Testis (tissue), 5 donors: Measurements from ENCODE around the gene PTRHD1. TPM values are rescaled to one million over a fixed set of nuclear protein-coding genes. Genes with fewer than 3 reads are reported as not detected.

Experiments used
- DNase-seq: peaks from one replicate; pipeline ENCODE4 v3.0.0-alpha.2; 2019
- H3K27ac ChIP-seq, 2 donors: fragments of 200-600 bp; sonication (generic); one replicate each; pipeline ENCODE4 v1.5.1; 2019
- H3K27me3 ChIP-seq: fragments of 200-600 bp; sonication (generic); one replicate; pipeline ENCODE4 v1.5.1; 2019
- H3K36me3 ChIP-seq: fragments of 200-600 bp; sonication (generic); one replicate; pipeline ENCODE4 v1.5.1; 2017; ENCODE audit warnings: low read depth; ENCODE audit errors: missing control alignments
- H3K4me1 ChIP-seq: fragments of 200-600 bp; sonication (generic); one replicate; pipeline ENCODE4 v1.5.1; 2019
- H3K4me3 ChIP-seq, 2 donors: fragments of 200-600 bp; sonication (generic); one replicate each; pipeline ENCODE4 v1.5.1; 2017 to 2019
- H3K9me3 ChIP-seq: fragments of 200-600 bp; sonication (generic); one replicate; pipeline ENCODE4 v1.5.1; 2017
- POLR2A ChIP-seq: fragments of 450-650 bp; IDR thresholded peaks from one replicate; pipeline ENCODE4 v1.6.1; 2017; ENCODE audit warnings: antibody characterized with exemption, mild to moderate bottlenecking, moderate library complexity
- WGBS, 2 donors: methylation state at CpG; one replicate each; pipeline ENCODE4 v1.1.5; 2018; 5-methylcytosine and 5-hydroxymethylcytosine counted together
- intact Hi-C: fragments of 100-400 bp; cut with DNase I; formaldehyde crosslinking; loops from one replicate; pipeline ENCODE4 v1.15.1; 2023; ENCODE audit warnings: low total_unique reads
- long read RNA-seq, 2 donors: transcript quantifications; one replicate each; lab custom pipeline, GENCODE V29; 2026
- polyA plus RNA-seq: library from polyadenylated mRNA; stranded (reverse); fragments of 350-450 nt; fragmentation: Illumina TruSeq; extraction: RNeasy Lipid Tissue Mini Kit (QIAGEN cat#74804); gene quantifications from one replicate; pipeline ENCODE4 v1.2.3, GENCODE V29; 2014; ENCODE audit warnings: low read depth, low replicate concordance; ENCODE audit not compliant: insufficient read depth
- total RNA-seq, 2 donors: library from RNA; depleted of rRNA; stranded (reverse); fragments of >200 nt; gene quantifications; one replicate each; pipeline ENCODE4 v1.2.3, GENCODE V29; 2016
- TF ChIP-seq, protein P1 (sequence below), 3 experiments: fragments of 450-650 bp in 2 of 3; fragments of 200-600 bp in 1 of 3; sonication (generic) in 1 of 3; IDR thresholded peaks; one replicate each; pipeline ENCODE4 v1.5.1; 2016 to 2019; ENCODE audit warnings: antibody characterized with exemption in 3 of 3, mild to moderate bottlenecking in 2 of 3, moderate library complexity in 1 of 3

PTRHD1 gene, protein sequence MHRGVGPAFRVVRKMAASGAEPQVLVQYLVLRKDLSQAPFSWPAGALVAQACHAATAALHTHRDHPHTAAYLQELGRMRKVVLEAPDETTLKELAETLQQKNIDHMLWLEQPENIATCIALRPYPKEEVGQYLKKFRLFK
- total RNA-seq (10 to 100 TPM; 60.4 to 61.3 TPM), polyA plus RNA-seq (122 TPM)
- long read RNA-seq, donor 1, transcript PTRHD1-201 (2 exons, 1,105 nt), result major isoform, 81 of 88 reads
- long read RNA-seq, donor 1, partial matches to known transcripts, result 6 of 88 reads
- long read RNA-seq, donor 1, other reads (novel, unspliced or antisense), result 0 of 88 reads
- long read RNA-seq, donor 2, transcript PTRHD1-201 (2 exons, 1,105 nt), result major isoform, 59 of 65 reads
- long read RNA-seq, donor 2, partial matches to known transcripts, result 6 of 65 reads
- long read RNA-seq, donor 2, other reads (novel, unspliced or antisense), result 0 of 65 reads

DNA sequence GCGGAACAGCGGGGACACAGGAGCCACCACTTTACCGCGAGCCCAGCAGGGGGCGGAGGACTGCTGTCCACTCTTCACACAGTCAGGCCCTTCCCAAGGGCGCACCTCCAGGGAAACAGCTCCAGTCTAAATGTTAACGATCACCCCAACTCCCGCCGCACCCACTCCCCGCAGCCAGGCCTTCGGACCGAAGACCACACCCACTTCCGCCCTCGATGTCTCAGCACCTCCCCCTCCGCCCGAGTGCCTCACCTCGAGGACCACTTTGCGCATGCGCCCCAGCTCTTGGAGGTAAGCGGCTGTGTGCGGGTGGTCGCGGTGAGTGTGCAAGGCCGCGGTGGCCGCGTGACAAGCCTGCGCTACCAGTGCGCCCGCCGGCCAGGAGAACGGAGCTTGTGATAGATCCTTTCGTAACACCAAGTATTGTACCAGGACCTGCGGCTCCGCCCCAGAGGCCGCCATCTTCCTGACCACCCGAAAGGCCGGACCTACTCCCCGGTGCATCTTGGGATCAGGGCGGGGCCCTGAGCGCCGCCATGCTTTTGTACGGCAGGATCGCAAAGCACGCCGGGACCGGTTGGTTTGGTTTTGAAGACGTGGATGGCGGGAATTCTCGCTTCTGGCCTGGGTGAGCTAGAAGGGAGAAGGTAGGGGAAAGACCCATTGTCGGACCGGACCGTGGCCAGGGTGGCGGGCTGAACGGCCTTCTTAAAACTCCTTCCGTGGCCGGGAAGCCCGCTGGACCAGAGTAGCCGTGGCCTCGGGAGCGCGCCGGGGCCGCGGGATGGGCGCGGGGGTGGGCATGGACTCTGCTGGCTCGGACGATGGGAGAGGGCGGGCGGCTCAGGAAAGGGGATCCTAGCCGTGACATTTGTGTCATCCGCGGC is at the start of gene PTRHD1, which contains the start of gene CENPO:
Gene PTRHD1 (minus strand): TSS at position 518 of the 887 bp plus-strand sequence. CDS start 14 bp downstream, at position 504.
Gene CENPO (plus strand): TSS at position 552 of the 887 bp plus-strand sequence. CDS start 495 bp downstream, outside the sequence.
- Histone ChIP-seq H3K27ac (peak within 1 kb of the TSS; percentile 96 to 98), H3K4me3 (peak within 1 kb of the TSS; percentile 72 to 78), H3K4me1 (peaks cover 5% of the 10 kb centered on the region), H3K27me3 (no peaks in the 10 kb centered on the region), H3K36me3 (no peaks in the 10 kb centered on the region), H3K9me3 (no peaks in the 10 kb centered on the region)
- 0 to 1% methylated on average over 20 to 74 of the region's 74 CpGs for WGBS, 2 donors
- peak; percentile 99 for DNase-seq
- intact Hi-C loops, result no loop called here
- TF ChIP-seq, protein P1, sequence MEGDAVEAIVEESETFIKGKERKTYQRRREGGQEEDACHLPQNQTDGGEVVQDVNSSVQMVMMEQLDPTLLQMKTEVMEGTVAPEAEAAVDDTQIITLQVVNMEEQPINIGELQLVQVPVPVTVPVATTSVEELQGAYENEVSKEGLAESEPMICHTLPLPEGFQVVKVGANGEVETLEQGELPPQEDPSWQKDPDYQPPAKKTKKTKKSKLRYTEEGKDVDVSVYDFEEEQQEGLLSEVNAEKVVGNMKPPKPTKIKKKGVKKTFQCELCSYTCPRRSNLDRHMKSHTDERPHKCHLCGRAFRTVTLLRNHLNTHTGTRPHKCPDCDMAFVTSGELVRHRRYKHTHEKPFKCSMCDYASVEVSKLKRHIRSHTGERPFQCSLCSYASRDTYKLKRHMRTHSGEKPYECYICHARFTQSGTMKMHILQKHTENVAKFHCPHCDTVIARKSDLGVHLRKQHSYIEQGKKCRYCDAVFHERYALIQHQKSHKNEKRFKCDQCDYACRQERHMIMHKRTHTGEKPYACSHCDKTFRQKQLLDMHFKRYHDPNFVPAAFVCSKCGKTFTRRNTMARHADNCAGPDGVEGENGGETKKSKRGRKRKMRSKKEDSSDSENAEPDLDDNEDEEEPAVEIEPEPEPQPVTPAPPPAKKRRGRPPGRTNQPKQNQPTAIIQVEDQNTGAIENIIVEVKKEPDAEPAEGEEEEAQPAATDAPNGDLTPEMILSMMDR (IDR thresholded peaks at IDR 0.05), result peak; percentile 49 to 71 (median 55)
- peak; percentile 5 for TF ChIP-seq POLR2A

DNA sequence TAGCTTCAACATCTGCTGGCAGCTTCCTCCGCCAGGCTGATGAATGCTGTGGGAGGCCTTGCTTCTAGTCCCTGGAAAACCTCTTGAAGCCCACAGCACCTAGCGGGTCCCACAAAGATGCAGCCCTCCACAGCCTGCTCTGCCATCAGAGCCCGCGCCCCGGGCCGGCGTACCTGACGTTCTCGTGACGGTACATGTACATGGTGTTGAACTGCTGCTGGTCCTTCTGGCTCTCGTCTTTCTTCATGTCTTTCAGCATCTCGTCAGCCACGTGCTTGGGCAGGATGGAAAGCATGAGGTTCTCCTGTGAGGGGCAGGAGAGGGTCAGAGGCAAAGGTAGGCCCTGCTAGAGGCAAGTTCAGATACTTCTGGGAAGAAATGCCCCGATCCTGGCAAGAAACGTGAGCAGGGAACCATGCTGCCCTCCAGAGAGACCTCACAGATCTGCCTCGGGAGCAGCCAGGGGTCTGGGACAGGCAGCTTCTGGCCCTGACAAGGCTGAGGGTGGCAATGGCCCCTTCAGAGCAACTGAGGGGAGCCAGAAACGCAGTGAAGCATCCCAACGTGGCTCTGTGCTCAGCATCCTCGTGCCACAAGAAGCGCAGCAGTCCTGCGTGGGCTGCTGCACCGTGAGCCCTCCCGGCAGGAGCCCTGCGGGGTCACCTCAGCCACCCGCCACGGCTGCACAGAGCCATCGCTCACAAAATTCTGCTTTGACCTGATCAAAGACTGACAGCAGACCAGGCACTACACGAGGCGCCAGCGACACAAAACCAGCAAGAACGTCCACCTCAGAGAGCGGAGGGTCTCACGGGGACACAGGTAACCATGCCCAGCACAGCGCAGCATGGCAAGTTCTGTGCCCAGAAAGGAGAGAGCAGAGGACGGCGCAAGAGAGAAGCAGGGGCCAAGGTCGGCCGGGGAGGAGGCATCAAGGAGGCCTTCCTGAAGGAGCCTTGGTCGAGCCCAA is 49.2 kb upstream of the PTRHD1 start:
- Histone ChIP-seq H3K36me3 (no peaks in the 10 kb centered on the region), H3K27ac (no peak overlapping the region), H3K4me1 (no peaks in the 10 kb centered on the region), H3K9me3 (no peaks in the 10 kb centered on the region), H3K27me3 (no peaks in the 10 kb centered on the region), H3K4me3 (no peak overlapping the region)
- 96% methylated on average over 34 to 39 of the region's 39 CpGs for WGBS, 2 donors
- intact Hi-C loops, result no loop called here
- no peak for DNase-seq
- TF ChIP-seq POLR2A, result no peak
- TF ChIP-seq, protein P1 (IDR thresholded peaks at IDR 0.05), result no peak

DNA sequence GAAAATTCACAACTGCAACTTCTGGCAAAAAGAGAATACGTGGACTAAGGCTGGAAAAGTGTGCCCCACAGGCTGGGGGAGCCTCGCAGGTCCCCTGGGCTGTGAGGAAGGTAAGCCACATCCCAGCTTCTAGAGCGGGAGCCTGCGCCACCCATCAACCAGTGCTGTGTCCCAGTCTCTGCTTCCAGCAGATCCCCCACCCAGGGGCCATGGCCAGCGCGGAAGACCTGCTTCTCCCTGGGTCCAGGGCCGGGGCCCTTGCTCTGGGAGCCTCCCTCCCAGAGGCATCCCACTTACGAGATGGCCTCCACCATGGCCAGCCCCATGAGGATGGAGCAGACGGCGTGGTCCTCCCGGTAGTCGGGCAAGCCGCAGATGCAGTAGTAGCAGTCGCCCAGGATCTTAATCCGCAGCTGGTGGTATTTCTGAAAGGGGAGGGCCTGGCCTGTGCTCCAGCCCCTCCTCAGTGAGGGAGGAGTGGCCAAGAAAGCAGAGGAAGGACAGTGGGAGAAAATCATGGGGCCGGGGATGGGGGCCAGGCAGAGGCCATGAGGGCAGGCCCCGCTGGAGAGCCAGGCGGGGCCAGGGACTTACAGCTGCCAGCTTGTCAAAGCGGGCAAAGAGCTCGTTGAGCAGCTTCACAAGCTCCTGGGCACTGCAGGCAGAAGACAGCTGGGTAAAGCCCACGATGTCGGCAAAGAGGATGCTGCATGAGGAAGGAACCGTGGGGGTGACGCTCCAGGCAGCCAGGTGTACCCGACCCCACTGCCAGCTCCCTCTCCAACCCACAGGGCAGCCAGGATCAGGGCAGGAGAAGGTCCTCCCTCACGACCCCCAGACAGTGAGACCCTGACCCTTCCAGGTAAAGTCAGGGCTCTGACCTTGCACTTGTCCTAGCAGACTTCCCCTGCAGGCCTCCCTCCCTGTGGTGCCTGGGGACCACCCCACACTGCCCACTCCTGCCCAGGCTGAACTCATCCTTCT is 48.1 kb upstream of the PTRHD1 start:
- H3K27me3 ChIP-seq, result no peaks in the 10 kb centered on the region
- no peaks in the 10 kb centered on the region for H3K4me1 ChIP-seq
- H3K9me3 ChIP-seq, result no peaks in the 10 kb centered on the region
- H3K4me3 ChIP-seq, result no peak overlapping the region
- no peak overlapping the region for H3K27ac ChIP-seq
- TF ChIP-seq, protein P1 (IDR thresholded peaks at IDR 0.05), result no peak
- no peak for TF ChIP-seq POLR2A
- WGBS, 2 donors, result 85 to 86% methylated on average over 8 to 26 of the region's 26 CpGs
- H3K36me3 ChIP-seq, result no peaks in the 10 kb centered on the region
- intact Hi-C loops, result no loop called here
- DNase-seq, result no peak
